Measurements from ENCODE around the gene S100A9. TPM values are rescaled to one million over a fixed set of nuclear protein-coding genes. Genes with fewer than 3 reads are reported as not detected.

S100A9 gene
- total RNA-seq, 4 donors from 2014 or later = 6.8 to 96.6 (median 17.6) TPM

DNA sequence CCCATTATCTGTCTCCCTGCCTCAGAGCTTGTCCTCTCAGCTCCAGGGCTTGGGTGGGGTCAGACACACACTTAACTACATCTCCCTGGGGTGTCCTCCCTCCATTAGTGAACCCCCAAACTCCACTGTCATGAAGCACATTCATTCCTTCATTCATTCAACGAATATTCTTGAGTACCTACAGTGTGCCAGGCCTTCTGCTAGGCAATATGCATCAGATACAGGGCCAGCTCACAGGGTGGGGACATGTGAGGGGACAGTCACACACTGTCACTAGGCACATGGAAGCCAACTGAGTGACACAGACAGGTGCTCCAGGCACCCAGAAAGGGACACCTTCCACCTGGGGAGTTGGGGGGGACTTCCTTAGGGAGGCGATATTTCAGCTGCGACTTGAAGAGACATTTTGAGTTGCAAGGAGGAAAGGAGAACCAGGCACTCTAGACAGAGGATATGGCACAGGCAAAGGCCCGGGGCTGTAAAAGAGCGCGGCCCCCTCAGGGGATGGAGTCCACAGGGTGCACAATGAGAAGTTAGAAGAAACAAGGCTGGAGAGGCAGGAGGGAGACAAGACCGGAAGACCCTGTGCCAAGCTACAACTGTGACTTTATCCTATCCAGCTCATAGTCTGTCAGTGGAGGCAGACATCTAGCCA is 41.9 kb downstream of the S100A9 start:
- Histone ChIP-seq H3K36me3 (no peaks in the 10 kb centered on the region), H3K4me3 (no peak overlapping the region), H3K9me3 (no peaks in the 10 kb centered on the region), H3K4me1 (no peaks in the 10 kb centered on the region), H3K27ac (no peak overlapping the region), H3K27me3 (no peaks in the 10 kb centered on the region)
- DNase-seq = no peak
- TF ChIP-seq POLR2A (IDR thresholded peaks at IDR 0.05) = no peak
- TF ChIP-seq CTCF (IDR thresholded peaks at IDR 0.05) = no peak

- H3K27ac ChIP-seq = no peak overlapping the region
- no peak for DNase-seq
- H3K9me3 ChIP-seq = no peaks in the 10 kb centered on the region
- TF ChIP-seq CTCF (IDR thresholded peaks at IDR 0.05) = no peak
- TF ChIP-seq POLR2A (IDR thresholded peaks at IDR 0.05) = no peak
- H3K4me3 ChIP-seq = no peak overlapping the region
- H3K27me3 ChIP-seq = no peaks in the 10 kb centered on the region
- H3K36me3 ChIP-seq = no peaks in the 10 kb centered on the region
- H3K4me1 ChIP-seq = no peaks in the 10 kb centered on the region
Observed at GRCh38 chr1:153400244-153400643, 42.6 kb downstream of the S100A9 start.

DNA sequence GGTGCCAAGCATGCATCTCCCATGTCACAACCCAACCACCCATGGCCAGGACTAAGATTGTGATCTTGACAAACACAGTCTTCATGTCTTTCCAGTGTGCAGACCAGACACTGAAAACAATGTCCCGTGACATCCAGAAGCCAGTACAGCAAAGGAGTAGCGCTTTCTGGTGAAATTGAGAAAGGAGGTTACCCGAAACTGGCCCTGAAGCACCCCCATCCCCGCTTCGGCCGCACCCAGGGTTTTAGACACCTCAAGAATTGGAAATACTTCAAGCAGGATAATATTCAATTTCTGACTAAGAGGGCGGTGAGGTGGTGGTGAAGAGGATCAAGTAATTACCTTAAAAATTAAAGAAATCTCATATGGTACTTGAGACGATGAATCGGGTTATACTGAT is 43.8 kb downstream of the S100A9 start:
- no peak for DNase-seq
- H3K4me1 ChIP-seq = no peaks in the 10 kb centered on the region
- no peak overlapping the region for H3K4me3 ChIP-seq
- no peaks in the 10 kb centered on the region for H3K27me3 ChIP-seq
- no peak overlapping the region for H3K27ac ChIP-seq
- no peaks in the 10 kb centered on the region for H3K9me3 ChIP-seq
- no peaks in the 10 kb centered on the region for H3K36me3 ChIP-seq
- no peak for TF ChIP-seq POLR2A (IDR thresholded peaks at IDR 0.05)
- TF ChIP-seq CTCF (IDR thresholded peaks at IDR 0.05) = no peak

- no peak for DNase-seq
- TF ChIP-seq POLR2A (IDR thresholded peaks at IDR 0.05) = no peak
- Histone ChIP-seq H3K27ac (no peak overlapping the region), H3K27me3 (no peaks in the 10 kb centered on the region), H3K4me3 (no peak overlapping the region), H3K9me3 (no peaks in the 10 kb centered on the region), H3K4me1 (no peaks in the 10 kb centered on the region), H3K36me3 (no peaks in the 10 kb centered on the region)
Observed at GRCh38 chr1:153402226-153402625, 44.6 kb downstream of the S100A9 start.

GRCh38 chr1:153403421-153404085 is 45.9 kb downstream of the S100A9 start:
- DNase-seq = no peak
- Histone ChIP-seq H3K27ac (no peak overlapping the region), H3K27me3 (no peaks in the 10 kb centered on the region), H3K4me3 (no peak overlapping the region), H3K9me3 (no peaks in the 10 kb centered on the region), H3K36me3 (no peaks in the 10 kb centered on the region), H3K4me1 (no peaks in the 10 kb centered on the region)
- no peak for TF ChIP-seq CTCF (IDR thresholded peaks at IDR 0.05)
- TF ChIP-seq POLR2A (IDR thresholded peaks at IDR 0.05) = no peak

- Histone ChIP-seq H3K36me3 (no peaks in the 10 kb centered on the region), H3K4me3 (no peak overlapping the region), H3K4me1 (no peaks in the 10 kb centered on the region), H3K27me3 (no peaks in the 10 kb centered on the region), H3K9me3 (no peaks in the 10 kb centered on the region), H3K27ac (no peak overlapping the region)
- DNase-seq = no peak
- TF ChIP-seq CTCF (IDR thresholded peaks at IDR 0.05) (no peak), POLR2A (IDR thresholded peaks at IDR 0.05) (no peak)
Observed at GRCh38 chr1:153404086-153404635, 46.5 kb downstream of the S100A9 start.
